Lower leg skin (tissue), 4 donors: Measurements from ENCODE around the gene ZNF232. TPM values are rescaled to one million over a fixed set of nuclear protein-coding genes. Genes with fewer than 3 reads are reported as not detected.

Source experiments
- DNase-seq, 2 donors: peaks; one replicate each; pipeline ENCODE4 v3.0.0-alpha.2; 2019; ENCODE audit warnings: low spot score in 2 of 2
- H3K4me3 ChIP-seq: fragments of 200-600 bp; sonication (generic); 2 replicates; pipeline ENCODE4 v1.5.1; 2017; ENCODE audit warnings: mild to moderate bottlenecking, low read depth; ENCODE audit not compliant: poor library complexity, severe bottlenecking
- CTCF ChIP-seq, 3 donors: fragments of 450-650 bp; IDR thresholded peaks; one replicate each; pipeline ENCODE4 v1.5.1; 2016; ENCODE audit warnings: antibody characterized with exemption in 3 of 3, mild to moderate bottlenecking in 3 of 3, moderate library complexity in 2 of 3
- POLR2A ChIP-seq, 2 donors: fragments of 450-650 bp; IDR thresholded peaks; one replicate each; pipeline ENCODE4 v1.6.1; 2016 to 2017; ENCODE audit warnings: antibody characterized with exemption in 2 of 2, mild to moderate bottlenecking in 1 of 2, moderate library complexity in 1 of 2
- WGBS, 2 donors: methylation state at CpG; one replicate each; pipeline ENCODE4 v1.1.5; 2018; 5-methylcytosine and 5-hydroxymethylcytosine counted together
- intact Hi-C: fragments of 100-400 bp; cut with DNase I; formaldehyde crosslinking; loops from one replicate; pipeline ENCODE4 v1.15.0; 2023; ENCODE audit warnings: low total_unique reads
- total RNA-seq, 4 donors: library from RNA; depleted of rRNA; stranded (reverse); fragments of >200 nt; gene quantifications; one replicate each; pipeline ENCODE4 v1.1.0, GENCODE V29; 2016

Gene ZNF232
- total RNA-seq, 4 donors from 2014 or later: 6.5 to 8.7 (median 8.6) TPM

GRCh38 chr17:5110816-5111215, 862 bp downstream of the ZNF232 start:
- intact Hi-C loops: no loop called here
- no peak for DNase-seq
- 16 to 21% methylated on average over 8 of the region's 8 CpGs for WGBS, 2 donors
- TF ChIP-seq POLR2A (IDR thresholded peaks at IDR 0.05) (no peak), CTCF (IDR thresholded peaks at IDR 0.05) (no peak)
- H3K4me3 ChIP-seq: peak overlapping the region; percentile 79

- intact Hi-C loops: no loop called here
- no peak for DNase-seq
- no peak for TF ChIP-seq POLR2A (IDR thresholded peaks at IDR 0.05)
- TF ChIP-seq CTCF (IDR thresholded peaks at IDR 0.05): no peak
- H3K4me3 ChIP-seq: no peak overlapping the region
- 81 to 90% methylated on average over 6 of the region's 6 CpGs for WGBS, 2 donors
These were observed 10.8 kb downstream of the ZNF232 start for GRCh38 chr17:5100832-5101231.

GRCh38 chr17:5099271-5099670, 12.4 kb downstream of the ZNF232 start:
- 56 to 69% methylated on average over 5 of the region's 5 CpGs for WGBS, 2 donors
- intact Hi-C loops: no loop called here
- no peak overlapping the region for H3K4me3 ChIP-seq
- TF ChIP-seq POLR2A (IDR thresholded peaks at IDR 0.05) (no peak), CTCF (IDR thresholded peaks at IDR 0.05) (no peak)
- DNase-seq: peak in 1 of 2 donors; percentile 17

GRCh38 chr17:5097101-5097834, 14.4 kb downstream of the ZNF232 start:
- 4 to 8% methylated on average over 36 to 43 of the region's 63 CpGs for WGBS, 2 donors
- TF ChIP-seq POLR2A (IDR thresholded peaks at IDR 0.05) (no peak), CTCF (IDR thresholded peaks at IDR 0.05) (no peak)
- intact Hi-C loops: no loop called here
- peak; percentile 41 to 93 for DNase-seq
- H3K4me3 ChIP-seq: peak overlapping the region; percentile 22

GRCh38 chr17:5096731-5097100, 15.0 kb downstream of the ZNF232 start:
- intact Hi-C loops: no loop called here
- no peak for TF ChIP-seq POLR2A (IDR thresholded peaks at IDR 0.05)
- 12 to 22% methylated on average over 7 of the region's 7 CpGs for WGBS, 2 donors
- H3K4me3 ChIP-seq: peak overlapping the region; percentile 22
- DNase-seq: no peak

- intact Hi-C loops: no loop called here
- WGBS, 2 donors: 98% methylated on average over 6 of the region's 6 CpGs
- H3K4me3 ChIP-seq: no peak overlapping the region
- TF ChIP-seq CTCF (IDR thresholded peaks at IDR 0.05): no peak
- no peak for TF ChIP-seq POLR2A (IDR thresholded peaks at IDR 0.05)
- no peak for DNase-seq
These were observed 19.3 kb downstream of the ZNF232 start for GRCh38 chr17:5092218-5093010.
